Small intestine (tissue), 7 donors: Measurements from ENCODE around the gene P4HA2. TPM values are rescaled to one million over a fixed set of nuclear protein-coding genes. Genes with fewer than 3 reads are reported as not detected.

ENCODE experiments used
- DNase-seq, 2 donors: peaks; one replicate each; pipeline versions ENCODE4 v3.0.0 to v3.0.0-alpha.2; 2013
- FAIRE-seq: peaks from 2 replicates; lab custom pipeline; 2012; peaks lifted over from hg19 to GRCh38; lab: Jason Lieb, UNC
- H3K27ac ChIP-seq, 3 donors: one replicate each; pipeline ENCODE4 v1.5.1; 2013; ENCODE audit warnings: low read length in 2 of 3, mild to moderate bottlenecking in 2 of 3, control low read depth in 1 of 3, inconsistent platforms in 1 of 3, low read depth in 1 of 3, moderate library complexity in 1 of 3
- H3K27me3 ChIP-seq, 3 donors: one replicate each; pipeline ENCODE4 v1.6.1; 2013; ENCODE audit warnings: low read length in 3 of 3, inconsistent platforms in 1 of 3; ENCODE audit not compliant: control insufficient read depth in 3 of 3, insufficient read depth in 3 of 3
- H3K36me3 ChIP-seq, 3 donors: one replicate each; pipeline ENCODE4 v1.6.1; 2013; ENCODE audit warnings: low read length in 3 of 3, inconsistent platforms in 1 of 3, low read depth in 1 of 3, mild to moderate bottlenecking in 1 of 3, moderate library complexity in 1 of 3; ENCODE audit not compliant: control insufficient read depth in 3 of 3, insufficient read depth in 2 of 3
- H3K4me1 ChIP-seq, 3 donors: one replicate each; pipeline ENCODE4 v1.6.1; 2013; ENCODE audit warnings: low read length in 2 of 3, inconsistent platforms in 1 of 3, low read depth in 1 of 3, mild to moderate bottlenecking in 1 of 3, moderate library complexity in 1 of 3; ENCODE audit not compliant: control insufficient read depth in 3 of 3, insufficient read depth in 2 of 3
- H3K4me3 ChIP-seq, 3 donors: one replicate each; pipeline ENCODE4 v1.5.1; 2013; ENCODE audit warnings: low read length in 3 of 3, control low read depth in 1 of 3, inconsistent platforms in 1 of 3, low read depth in 1 of 3, mild to moderate bottlenecking in 1 of 3, moderate library complexity in 1 of 3
- H3K9me3 ChIP-seq, 2 donors: one replicate each; pipeline ENCODE4 v1.6.1; 2013; ENCODE audit warnings: low read depth in 1 of 2, low read length in 1 of 2; ENCODE audit not compliant: control insufficient read depth in 2 of 2, insufficient read depth in 1 of 2
- WGBS, 3 donors: extraction: QIAGEN DNeasy Blood & Tissue Kit; methylation state at CpG; one replicate each; pipeline ENCODE4 v1.1.7; 2013; 5-methylcytosine and 5-hydroxymethylcytosine counted together
- polyA plus RNA-seq, 4 donors: library from polyadenylated mRNA; stranded (reverse) in 3 of 4; unstranded in 1 of 4; fragments of 200-250 nt in 3 of 4; fragments of 120-200 nt in 1 of 4; gene quantifications; one replicate each; pipeline versions ENCODE4 v1.2.1 to v1.2.3, GENCODE V29; 2013
- donor health status: healthy with polysubstance abuse.
- donor health status: control.
- donor health status: control.
- donor health status: Bipolar disorder and iron deficiency.
- donor health status: healthy.

P4HA2 gene
- polyA plus RNA-seq, 4 donors = 15.7 to 34.3 (median 22.0) TPM

DNA sequence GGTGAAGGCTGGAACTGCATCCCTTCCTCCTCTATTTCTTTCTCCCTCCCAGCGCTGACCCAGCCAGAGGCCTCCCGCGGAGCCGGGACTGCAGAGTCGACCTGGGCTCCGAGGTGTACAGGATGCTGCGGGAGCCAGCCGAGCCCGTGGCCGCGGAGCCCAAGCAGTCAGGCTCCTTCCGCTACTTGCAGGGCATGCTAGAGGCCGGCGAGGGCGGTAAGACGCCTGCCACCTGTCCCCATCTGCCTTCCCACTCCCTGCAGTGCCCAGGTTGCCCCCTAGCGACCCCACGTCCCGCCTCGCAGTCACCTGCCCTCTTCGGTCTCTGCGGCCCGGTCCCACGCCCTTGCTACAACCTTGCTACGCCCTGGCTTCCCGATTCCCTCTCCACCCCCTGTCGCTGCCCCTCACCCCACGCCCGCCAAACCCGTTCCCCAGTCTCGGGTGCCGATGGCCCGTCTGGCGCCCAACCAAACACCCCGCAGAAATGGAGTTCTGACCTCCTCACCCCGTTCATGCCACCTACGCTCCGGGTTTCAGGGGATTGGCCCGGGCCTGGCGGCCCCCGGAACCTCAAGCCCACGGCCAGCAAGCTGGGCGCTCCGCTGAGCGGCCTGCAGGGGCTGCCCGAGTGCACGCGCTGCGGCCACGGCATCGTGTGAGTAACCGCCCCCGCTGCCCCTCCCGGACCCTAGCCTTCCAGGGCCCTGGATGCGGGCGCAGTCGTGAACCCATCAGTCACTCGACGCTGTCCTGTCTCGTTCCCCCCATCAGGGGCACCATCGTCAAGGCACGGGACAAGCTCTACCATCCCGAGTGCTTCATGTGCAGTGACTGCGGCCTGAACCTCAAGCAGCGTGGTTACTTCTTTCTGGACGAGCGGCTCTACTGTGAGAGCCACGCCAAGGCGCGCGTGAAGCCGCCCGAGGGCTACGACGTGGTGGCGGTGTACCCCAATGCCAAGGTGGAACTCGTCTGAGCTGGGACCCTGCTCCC, 43.9 kb upstream of the P4HA2 start:
- H3K4me3 ChIP-seq = no peak overlapping the region
- H3K36me3 ChIP-seq = peaks cover 0 to 47% (median 0%) of the 10 kb centered on the region in 3 donors
- H3K27ac ChIP-seq = no peak overlapping the region
- H3K9me3 ChIP-seq = no peaks in the 10 kb centered on the region
- H3K4me1 ChIP-seq = peaks cover 0 to 33% (median 0%) of the 10 kb centered on the region in 3 donors
- DNase-seq (no peak), FAIRE-seq (no peak)
- 82 to 85% (median 83%) methylated on average over 76 to 77 of the region's 77 CpGs for WGBS, 3 donors
- no peaks in the 10 kb centered on the region for H3K27me3 ChIP-seq

DNA sequence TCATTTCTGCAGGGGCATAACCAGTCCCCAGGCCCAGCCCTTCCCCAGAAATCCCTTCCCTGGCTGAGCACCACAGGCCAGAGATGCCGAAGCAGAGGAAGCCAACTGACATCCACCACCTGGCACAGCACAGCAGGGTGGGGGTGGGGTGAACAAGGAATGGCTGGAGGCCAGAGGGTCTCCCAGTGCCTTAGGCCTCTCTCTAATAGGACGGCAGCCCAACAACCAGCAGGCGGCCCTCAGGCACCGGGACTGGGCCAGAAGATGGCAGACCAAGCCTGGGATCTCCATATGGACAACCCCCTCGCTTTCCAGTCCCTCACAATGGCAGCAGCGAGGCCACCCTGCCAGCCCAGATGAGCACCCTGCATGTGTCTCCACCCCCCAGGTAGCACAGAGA, 43.1 kb upstream of the P4HA2 start:
- H3K27ac ChIP-seq = no peak overlapping the region
- no peaks in the 10 kb centered on the region for H3K27me3 ChIP-seq
- H3K4me1 ChIP-seq = peaks cover 0 to 39% (median 0%) of the 10 kb centered on the region in 3 donors
- no peak overlapping the region for H3K4me3 ChIP-seq
- no peaks in the 10 kb centered on the region for H3K9me3 ChIP-seq
- FAIRE-seq = no peak
- H3K36me3 ChIP-seq = peaks cover 0 to 53% (median 0%) of the 10 kb centered on the region in 3 donors
- no peak for DNase-seq
- WGBS, 3 donors = 80 to 92% (median 92%) methylated on average over 6 of the region's 6 CpGs

DNA sequence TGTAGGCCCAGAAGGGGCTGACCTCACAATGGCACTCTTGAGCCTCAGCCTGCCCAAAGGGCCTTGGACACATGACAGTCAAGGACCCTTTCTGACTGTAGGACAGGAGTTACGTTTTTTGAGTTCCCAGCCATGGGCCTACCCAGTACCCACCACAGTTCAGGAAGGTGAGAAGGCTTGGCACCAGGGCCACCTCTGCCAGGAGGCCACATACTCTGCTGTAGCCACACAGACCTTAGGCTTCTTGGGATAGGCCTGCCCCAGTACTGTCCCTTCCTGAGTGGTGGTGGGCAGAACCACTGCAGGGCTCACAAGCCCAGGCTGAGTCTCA, 42.6 kb upstream of the P4HA2 start:
- 96 to 100% (median 100%) methylated on average over 1 of the region's 1 CpG for WGBS, 3 donors
- no peak for FAIRE-seq
- Histone ChIP-seq H3K36me3 (peaks cover 0 to 53% (median 0%) of the 10 kb centered on the region in 3 donors), H3K27me3 (no peaks in the 10 kb centered on the region), H3K9me3 (no peaks in the 10 kb centered on the region), H3K27ac (no peak overlapping the region), H3K4me3 (no peak overlapping the region), H3K4me1 (peaks cover 0 to 43% (median under 1%) of the 10 kb centered on the region in 3 donors)
- DNase-seq = no peak

DNA sequence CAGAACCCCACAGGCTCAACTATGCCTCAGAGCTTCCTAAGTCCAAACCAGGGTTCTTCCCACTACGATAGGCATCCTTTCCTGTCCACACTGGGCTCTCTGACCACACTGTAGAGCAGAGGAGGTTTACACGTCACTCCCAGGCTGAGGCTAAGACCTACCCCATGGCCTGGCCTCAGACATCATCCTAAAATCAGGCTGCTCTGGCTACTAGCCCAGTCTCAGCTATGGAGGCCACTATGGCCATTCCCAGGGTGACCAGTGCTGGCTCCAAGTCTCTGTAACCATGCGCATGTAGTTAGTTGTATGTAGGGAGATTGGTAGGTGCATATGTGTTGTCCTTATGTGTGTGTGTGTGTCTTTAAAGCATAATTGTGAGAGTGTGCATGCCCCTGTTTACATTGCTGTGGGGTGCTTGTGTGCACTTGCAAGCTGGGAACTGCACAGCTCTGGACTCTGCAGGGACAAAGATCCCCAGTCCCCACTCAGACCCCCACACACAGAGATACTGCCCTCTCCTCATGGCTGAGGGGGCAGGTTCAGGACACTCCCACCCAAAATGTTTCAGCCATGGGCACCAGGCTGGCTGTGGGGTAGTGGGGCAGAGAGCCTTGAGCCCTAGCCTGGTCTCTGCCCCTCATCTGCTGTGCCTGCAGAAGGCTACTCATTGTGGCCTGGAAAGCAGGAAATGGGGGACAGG, 42.1 kb upstream of the P4HA2 start:
- Histone ChIP-seq H3K4me3 (no peak overlapping the region), H3K27ac (no peak overlapping the region), H3K4me1 (peaks cover 0 to 47% (median 4%) of the 10 kb centered on the region in 3 donors), H3K27me3 (no peaks in the 10 kb centered on the region), H3K36me3 (peaks cover 0 to 58% (median 0%) of the 10 kb centered on the region in 3 donors), H3K9me3 (no peaks in the 10 kb centered on the region)
- DNase-seq (no peak), FAIRE-seq (no peak)
- 85 to 92% (median 89%) methylated on average over 3 of the region's 3 CpGs for WGBS, 3 donors

DNA sequence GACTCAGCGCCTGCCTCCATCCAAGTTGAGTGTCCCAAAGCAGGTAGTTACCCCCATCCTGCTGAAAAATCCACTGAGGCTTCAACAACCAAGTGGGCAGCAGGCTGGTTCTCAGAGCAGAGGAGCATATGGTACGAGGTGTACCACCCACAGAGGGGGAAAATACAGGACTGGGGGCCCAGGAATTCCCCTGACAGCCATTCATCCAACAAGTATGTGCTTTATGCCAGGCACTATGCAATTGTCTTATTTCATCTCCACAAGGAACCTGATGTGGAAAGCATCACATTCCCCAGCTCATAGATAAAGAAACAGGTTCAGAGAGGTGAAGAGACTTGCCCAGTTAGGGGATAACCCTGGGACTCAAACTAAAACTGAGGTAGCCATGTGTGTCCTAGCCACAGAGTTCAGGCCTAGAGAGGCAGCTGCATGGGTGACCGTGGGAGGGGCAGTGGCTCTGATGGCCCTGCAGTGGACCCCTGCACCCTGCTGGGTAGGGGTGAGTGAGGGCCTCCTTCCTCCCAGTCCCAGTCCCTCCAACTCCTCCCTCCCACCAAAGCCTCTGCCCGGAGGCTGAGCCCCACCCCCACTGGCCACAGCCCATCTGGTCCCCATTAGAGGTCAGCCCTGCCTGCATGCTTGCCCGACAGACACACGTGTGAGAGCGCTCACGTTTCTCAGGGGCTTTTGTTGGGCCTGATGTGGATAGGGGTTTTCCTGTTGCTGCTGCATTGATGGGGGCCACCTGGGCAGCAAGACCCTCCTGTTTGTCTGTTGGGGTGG, 41.3 kb upstream of the P4HA2 start:
- FAIRE-seq = no peak
- H3K9me3 ChIP-seq = no peaks in the 10 kb centered on the region
- 67 to 85% (median 77%) methylated on average over 8 of the region's 8 CpGs for WGBS, 3 donors
- no peak overlapping the region for H3K4me3 ChIP-seq
- no peak for DNase-seq
- peaks cover 0 to 65% (median 0%) of the 10 kb centered on the region in 3 donors for H3K36me3 ChIP-seq
- no peaks in the 10 kb centered on the region for H3K27me3 ChIP-seq
- H3K27ac ChIP-seq = no peak overlapping the region
- H3K4me1 ChIP-seq = peaks cover 0 to 47% (median 4%) of the 10 kb centered on the region in 3 donors

DNA sequence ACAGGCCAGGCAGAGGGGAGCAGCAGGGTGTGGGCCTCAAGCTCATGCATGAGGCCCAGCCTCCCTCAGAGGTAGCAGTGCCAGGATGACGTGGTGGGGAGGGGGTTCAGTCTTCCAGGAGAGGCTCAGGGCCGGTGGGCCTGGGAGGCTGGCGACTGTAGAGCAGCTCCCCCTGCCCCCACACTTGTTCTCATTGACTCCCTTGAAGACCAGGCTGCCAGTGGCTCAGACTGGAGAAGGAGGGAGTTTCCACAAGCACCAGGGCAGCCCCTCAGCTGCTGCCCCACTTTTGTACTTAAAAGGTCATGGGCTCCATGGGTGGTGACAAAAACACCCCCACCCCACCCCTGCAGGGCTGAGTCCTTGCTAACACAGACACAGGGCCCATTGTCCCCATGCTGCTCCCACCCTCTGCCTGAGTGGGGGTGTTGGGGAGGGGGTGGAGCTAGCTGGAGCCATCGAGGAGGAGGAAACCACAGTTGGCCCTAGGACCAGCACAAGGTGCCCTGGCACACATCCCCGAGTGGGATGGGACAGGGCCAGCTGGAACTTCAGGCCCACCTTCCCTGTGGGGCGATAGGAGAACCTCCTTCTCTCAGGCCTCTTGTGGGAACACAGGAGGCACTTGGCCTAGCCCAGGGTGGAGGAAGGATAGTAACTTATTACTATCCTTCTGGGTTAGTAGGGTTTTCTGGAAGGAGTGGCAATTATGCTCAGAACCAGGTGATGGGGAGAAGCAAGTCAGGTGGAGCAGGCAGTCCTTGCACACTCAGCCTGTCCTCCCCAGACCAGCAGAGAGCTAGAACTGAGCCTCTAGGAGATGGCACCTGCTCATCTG, 40.5 kb upstream of the P4HA2 start:
- DNase-seq (no peak), FAIRE-seq (no peak)

DNA sequence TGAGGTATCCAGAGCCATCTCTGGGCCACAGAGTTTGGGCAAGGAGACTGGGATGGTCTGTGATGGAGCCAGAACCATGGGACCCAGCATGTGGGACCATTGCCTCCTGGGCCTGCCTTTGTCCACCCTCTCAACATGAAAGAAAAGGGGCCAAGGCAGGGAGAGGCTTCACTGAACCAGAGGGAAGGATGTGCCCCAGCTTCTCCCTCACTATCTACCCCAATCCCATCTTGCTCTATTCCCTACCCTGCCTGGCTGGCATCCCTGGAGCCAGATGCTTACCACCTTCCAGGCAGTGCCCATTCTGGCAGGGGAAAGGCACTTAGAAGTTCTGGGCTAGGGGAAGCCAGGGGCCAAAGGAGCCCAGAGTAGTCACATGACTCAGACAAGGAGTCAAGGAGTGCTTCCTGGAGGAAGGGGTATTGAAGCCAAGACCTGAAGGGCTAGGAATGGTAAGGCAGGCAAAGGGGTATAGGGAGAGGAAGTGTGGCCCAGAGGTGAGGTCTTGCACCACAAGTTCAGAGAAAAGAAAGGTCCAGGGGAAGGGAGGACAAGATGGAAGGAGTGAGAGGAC, 39.6 kb upstream of the P4HA2 start:
- Histone ChIP-seq H3K36me3 (peaks cover 0 to 77% (median 0%) of the 10 kb centered on the region in 3 donors), H3K27ac (no peak overlapping the region), H3K4me1 (peaks cover 0 to 33% (median 4%) of the 10 kb centered on the region in 3 donors), H3K27me3 (no peaks in the 10 kb centered on the region), H3K9me3 (no peaks in the 10 kb centered on the region), H3K4me3 (no peak overlapping the region)
- no peak for FAIRE-seq
- DNase-seq = no peak

More for the DNA sequence above, 40.5 kb upstream of the P4HA2 start:
- H3K9me3 ChIP-seq = no peaks in the 10 kb centered on the region
- peaks cover 0 to 41% (median 4%) of the 10 kb centered on the region in 3 donors for H3K4me1 ChIP-seq
- H3K27ac ChIP-seq = no peak overlapping the region
- H3K4me3 ChIP-seq = no peak overlapping the region
- H3K36me3 ChIP-seq = peaks cover 0 to 73% (median 0%) of the 10 kb centered on the region in 3 donors
- 63 to 67% (median 67%) methylated on average over 6 of the region's 6 CpGs for WGBS, 3 donors
- H3K27me3 ChIP-seq = no peaks in the 10 kb centered on the region
